ENCODE data around the gene PALLD. TPM values are rescaled to one million over a fixed set of nuclear protein-coding genes. Genes with fewer than 3 reads are reported as not detected.

Gene PALLD
- total and polyA plus RNA-seq, 2 of the 13 experiments (the other 11 are each of a cell fraction or from before 2014, with no cell fraction given), result 0.50 to 1.5 TPM

GRCh38 chr4:168515222-168516011 is 18.6 kb downstream of the PALLD start (continued):
- no peak for TF ChIP-seq CEBPB (IDR thresholded peaks at IDR 0.05; ENCODE audit: borderline replicate concordance, low read depth, low read length)

GRCh38 chr4:168516841-168517240 is 20.0 kb downstream of the PALLD start:
- ATAC-seq, result no peak

More at GRCh38 chr4:168516841-168517240, 20.0 kb downstream of the PALLD start:
- 52% methylated on average over 2 of the region's 2 CpGs for WGBS (ENCODE audit: low lambda C conversion rate)
- no peak overlapping the region for H3K4me2 ChIP-seq (ENCODE audit: low read depth, low read length)
- FAIRE-seq (no peak), DNase-seq (ENCODE audit: low spot score) (no peak)
- no peak overlapping the region for H3K27ac ChIP-seq (ENCODE audit: extremely low read length, insufficient read depth, low read length)
- no peak overlapping the region for H2AFZ ChIP-seq (ENCODE audit: low read length)
- TF ChIP-seq HOXA9 (CRISPR knock-in tag; IDR thresholded peaks at IDR 0.05; ENCODE audit: borderline replicate concordance), result no peak
- TF ChIP-seq RFXAP (CRISPR knock-in tag; IDR thresholded peaks at IDR 0.05; ENCODE audit: borderline replicate concordance), result no peak
- TF ChIP-seq ZNF12 (CRISPR knock-in tag; IDR thresholded peaks at IDR 0.05), result no peak
- no peak for TF ChIP-seq RFX5 (IDR thresholded peaks at IDR 0.05; ENCODE audit: low read depth, low read length)
- TF ChIP-seq ZNF75D (CRISPR knock-in tag; IDR thresholded peaks at IDR 0.05; ENCODE audit: borderline replicate concordance), result no peak
- TF ChIP-seq DRAP1 (CRISPR knock-in tag; IDR thresholded peaks at IDR 0.05), result no peak
- no peak for TF ChIP-seq CHD2 (IDR thresholded peaks at IDR 0.05; ENCODE audit: low read depth, low read length)
- no peak for TF ChIP-seq LBX2 (CRISPR knock-in tag; IDR thresholded peaks at IDR 0.05; ENCODE audit: borderline replicate concordance)
- no peak for TF ChIP-seq SIX1 (CRISPR knock-in tag; IDR thresholded peaks at IDR 0.05; ENCODE audit: borderline replicate concordance)
- no peak for TF ChIP-seq ZNF468 (CRISPR knock-in tag; IDR thresholded peaks at IDR 0.05)
- no peak for TF ChIP-seq NFAT5 (CRISPR knock-in tag; IDR thresholded peaks at IDR 0.05)
- no peak for TF ChIP-seq CTCF (CRISPR knock-in tag; IDR thresholded peaks at IDR 0.05)
- no peak for TF ChIP-seq NR0B2 (CRISPR knock-in tag; IDR thresholded peaks at IDR 0.05)
- in situ Hi-C loops (cut with HindIII; ENCODE audit: extremely low pct_ligation_motif_present, low pct_unique_long_range_greater_than_20kb), result no loop called here
- intact Hi-C loops (cut with micrococcal nuclease; ENCODE audit: unreplicated experiment), result no loop called here
- H3K9ac ChIP-seq (ENCODE audit: insufficient read depth, low read depth, low read length), result no peak overlapping the region
- no peaks in the 10 kb centered on the region for H4K20me1 ChIP-seq (ENCODE audit: insufficient read depth, low read length)
- no TSS peak for BruUV-seq (replicated peaks)
- POLR2A ChIA-PET, result no interaction called here
- no peaks in the 10 kb centered on the region for H3K4me1 ChIP-seq (ENCODE audit: insufficient read depth, low read length)
- no peaks in the 10 kb centered on the region for H3K36me3 ChIP-seq (replicated peaks in 1 of 2; ENCODE audit: control insufficient read depth in 1 of 2, insufficient read depth in 2 of 2, low read length in 2 of 2)
- H3K4me3 ChIP-seq (replicated peaks in 1 of 3; ENCODE audit: insufficient read depth in 1 of 3, low read depth in 2 of 3, low read length in 3 of 3), result no peak overlapping the region
- no peaks in the 10 kb centered on the region for H3K27me3 ChIP-seq (ENCODE audit: control insufficient read depth in 1 of 2, insufficient read depth in 2 of 2, low read length in 2 of 2)
- CTCF ChIA-PET (ENCODE audit: low intra/inter-chr PET ratio, low total read pairs), result no interaction called here
- H3K79me2 ChIP-seq (ENCODE audit: insufficient read depth, low read length), result no peaks in the 10 kb centered on the region
- H3K9me3 ChIP-seq (ENCODE audit: low read length), result no peaks in the 10 kb centered on the region
